RWPE2 (cell line): ENCODE measurements around the gene GRIFIN.
"Not testable (repeated sequence)": the region's sequence is repeated elsewhere in the genome, so short reads cannot be mapped to it uniquely, and the experiment has no call there.

Source experiments
- ATAC-seq: fragments of 200-7000 bp; cut with Tn5 transposase; 3 replicates; pipeline ENCODE4 v1.9.1; 2021; ENCODE audit warnings: low read depth
- DNase-seq: peaks from one replicate; pipeline ENCODE4 v3.0.0-alpha.2; 2020; ENCODE audit warnings: low spot score
- H3K27ac ChIP-seq: fragments of 450-650 bp; 2 replicates; pipeline ENCODE4 v1.5.1; 2017; ENCODE audit warnings: mild to moderate bottlenecking; ENCODE audit not compliant: poor library complexity, severe bottlenecking
- H3K27me3 ChIP-seq: fragments of 250-450 bp; sonication (Bioruptor Pico); 2 replicates; pipeline ENCODE4 v1.5.1; 2021; ENCODE audit warnings: mild to moderate bottlenecking, moderate library complexity; ENCODE audit not compliant: insufficient read depth, poor library complexity, severe bottlenecking
- H3K36me3 ChIP-seq: fragments of 250-450 bp; sonication (Bioruptor Pico); 2 replicates; pipeline ENCODE4 v1.5.1; 2020; ENCODE audit warnings: low read depth, mild to moderate bottlenecking, moderate library complexity
- H3K4me1 ChIP-seq: fragments of 250-450 bp; sonication (Bioruptor Pico); 2 replicates; pipeline ENCODE4 v1.5.1; 2021; ENCODE audit warnings: mild to moderate bottlenecking, moderate library complexity; ENCODE audit not compliant: insufficient read depth, poor library complexity, severe bottlenecking
- H3K4me3 ChIP-seq: fragments of 250-450 bp; sonication (Bioruptor Pico); 2 replicates; pipeline ENCODE4 v1.5.1; 2021; ENCODE audit warnings: mild to moderate bottlenecking, moderate library complexity; ENCODE audit not compliant: severe bottlenecking
- H3K9me3 ChIP-seq: fragments of 250-450 bp; sonication (Bioruptor Pico); 2 replicates; pipeline ENCODE4 v1.5.1; 2021; ENCODE audit warnings: mild to moderate bottlenecking, moderate library complexity; ENCODE audit not compliant: severe bottlenecking
- TF ChIP-seq, protein P1 (sequence below): fragments of 450-650 bp; IDR thresholded peaks from one replicate; pipeline ENCODE4 v1.5.1; 2017; ENCODE audit warnings: mild to moderate bottlenecking, moderate library complexity; ENCODE audit not compliant: poor library complexity, severe bottlenecking

GRIFIN gene

GRCh38 chr7:2459674-2460073 is 16.5 kb downstream of the GRIFIN start:
- Histone ChIP-seq H3K9me3 (no peaks in the 10 kb centered on the region), H3K27ac (no peak overlapping the region), H3K4me3 (no peak overlapping the region), H3K27me3 (no peaks in the 10 kb centered on the region), H3K4me1 (no peaks in the 10 kb centered on the region), H3K36me3 (no peaks in the 10 kb centered on the region)
- no peak for ATAC-seq
- no peak for DNase-seq
- TF ChIP-seq, protein P1, sequence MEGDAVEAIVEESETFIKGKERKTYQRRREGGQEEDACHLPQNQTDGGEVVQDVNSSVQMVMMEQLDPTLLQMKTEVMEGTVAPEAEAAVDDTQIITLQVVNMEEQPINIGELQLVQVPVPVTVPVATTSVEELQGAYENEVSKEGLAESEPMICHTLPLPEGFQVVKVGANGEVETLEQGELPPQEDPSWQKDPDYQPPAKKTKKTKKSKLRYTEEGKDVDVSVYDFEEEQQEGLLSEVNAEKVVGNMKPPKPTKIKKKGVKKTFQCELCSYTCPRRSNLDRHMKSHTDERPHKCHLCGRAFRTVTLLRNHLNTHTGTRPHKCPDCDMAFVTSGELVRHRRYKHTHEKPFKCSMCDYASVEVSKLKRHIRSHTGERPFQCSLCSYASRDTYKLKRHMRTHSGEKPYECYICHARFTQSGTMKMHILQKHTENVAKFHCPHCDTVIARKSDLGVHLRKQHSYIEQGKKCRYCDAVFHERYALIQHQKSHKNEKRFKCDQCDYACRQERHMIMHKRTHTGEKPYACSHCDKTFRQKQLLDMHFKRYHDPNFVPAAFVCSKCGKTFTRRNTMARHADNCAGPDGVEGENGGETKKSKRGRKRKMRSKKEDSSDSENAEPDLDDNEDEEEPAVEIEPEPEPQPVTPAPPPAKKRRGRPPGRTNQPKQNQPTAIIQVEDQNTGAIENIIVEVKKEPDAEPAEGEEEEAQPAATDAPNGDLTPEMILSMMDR, result no peak

- not testable (repeated sequence) for H3K9me3 ChIP-seq, ATAC-seq, DNase-seq, H3K4me3 ChIP-seq, H3K36me3 ChIP-seq, H3K27me3 ChIP-seq, H3K4me1 ChIP-seq, H3K27ac ChIP-seq
Observed at GRCh38 chr7:2453849-2454248, 22.3 kb downstream of the GRIFIN start.

GRCh38 chr7:2452643-2453270 is 23.4 kb downstream of the GRIFIN start:
- Histone ChIP-seq H3K27ac (no peak overlapping the region), H3K4me1 (no peaks in the 10 kb centered on the region), H3K9me3 (no peaks in the 10 kb centered on the region), H3K4me3 (no peak overlapping the region), H3K27me3 (no peaks in the 10 kb centered on the region), H3K36me3 (no peaks in the 10 kb centered on the region)
- DNase-seq (no peak), ATAC-seq (no peak)
- TF ChIP-seq, protein P1, result no peak

- H3K27me3 ChIP-seq, result no peaks in the 10 kb centered on the region
- H3K9me3 ChIP-seq, result no peaks in the 10 kb centered on the region
- no peaks in the 10 kb centered on the region for H3K36me3 ChIP-seq
- H3K4me3 ChIP-seq, result no peak overlapping the region
- no peak for DNase-seq
- TF ChIP-seq, protein P1, result no peak
- no peaks in the 10 kb centered on the region for H3K4me1 ChIP-seq
- ATAC-seq, result no peak
- no peak overlapping the region for H3K27ac ChIP-seq
Observed at GRCh38 chr7:2452074-2452507, 24.1 kb downstream of the GRIFIN start.

DNA sequence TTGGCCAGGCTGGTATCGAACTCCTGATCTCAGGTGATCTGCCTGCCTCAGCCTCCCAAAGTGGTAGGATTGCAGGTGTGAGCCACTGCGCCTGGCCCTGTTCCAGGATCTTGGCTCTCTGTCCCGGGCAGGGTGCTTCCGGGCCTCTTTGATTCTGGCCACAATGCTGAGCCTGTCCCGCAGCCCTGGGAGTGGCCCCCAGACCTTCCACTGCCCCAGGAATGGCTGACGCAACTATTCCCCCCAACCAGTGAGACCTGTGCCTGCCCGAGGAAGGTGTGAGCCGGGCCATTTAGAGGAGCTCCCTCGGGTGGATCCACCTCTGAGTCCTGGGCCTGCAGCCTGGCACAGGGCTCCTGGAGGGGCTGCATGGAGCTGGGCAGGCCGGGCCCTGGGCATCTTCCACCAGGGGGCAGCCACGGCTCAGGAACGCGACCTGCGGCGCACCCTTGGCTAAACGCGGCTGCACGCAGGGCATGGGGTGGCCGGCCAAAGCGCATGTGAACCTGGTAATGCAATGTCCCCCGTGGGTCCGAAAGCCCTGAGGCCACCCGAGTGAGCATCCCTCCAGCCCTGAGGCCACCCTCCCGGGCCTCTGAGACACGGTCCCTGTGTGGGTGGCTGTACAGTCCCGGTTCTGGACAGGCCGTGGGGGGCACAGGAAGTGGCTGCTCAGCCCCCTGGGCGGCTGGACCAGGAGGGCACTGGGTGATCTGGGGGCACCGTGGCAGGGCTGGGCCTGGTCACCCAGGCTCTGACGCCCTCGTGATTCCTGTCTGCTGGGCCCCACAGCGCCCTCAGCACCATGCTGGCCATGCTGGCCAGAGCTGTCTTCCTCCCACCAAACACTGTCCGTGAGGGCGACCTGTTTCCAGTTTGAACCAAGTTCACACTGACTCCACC is 24.8 kb downstream of the GRIFIN start:
- H3K27ac ChIP-seq, result no peak overlapping the region
- ATAC-seq (peak; percentile 98), DNase-seq (peak; percentile 79)
- H3K36me3 ChIP-seq, result no peaks in the 10 kb centered on the region
- H3K4me3 ChIP-seq, result no peak overlapping the region
- no peaks in the 10 kb centered on the region for H3K27me3 ChIP-seq
- no peaks in the 10 kb centered on the region for H3K9me3 ChIP-seq
- TF ChIP-seq, protein P1, result peak; percentile 91
- no peaks in the 10 kb centered on the region for H3K4me1 ChIP-seq
